HG02642 (cell line): ENCODE measurements around the gene MAP4K1.

Experiments
- ATAC-seq: cut with Tn5 transposase; IDR thresholded peaks from one replicate; pipeline ENCODE4 v1.9.1; 2021; ENCODE audit warnings: mild to moderate bottlenecking; ENCODE audit not compliant: unreplicated experiment, poor library complexity

The MAP4K1 gene

DNA sequence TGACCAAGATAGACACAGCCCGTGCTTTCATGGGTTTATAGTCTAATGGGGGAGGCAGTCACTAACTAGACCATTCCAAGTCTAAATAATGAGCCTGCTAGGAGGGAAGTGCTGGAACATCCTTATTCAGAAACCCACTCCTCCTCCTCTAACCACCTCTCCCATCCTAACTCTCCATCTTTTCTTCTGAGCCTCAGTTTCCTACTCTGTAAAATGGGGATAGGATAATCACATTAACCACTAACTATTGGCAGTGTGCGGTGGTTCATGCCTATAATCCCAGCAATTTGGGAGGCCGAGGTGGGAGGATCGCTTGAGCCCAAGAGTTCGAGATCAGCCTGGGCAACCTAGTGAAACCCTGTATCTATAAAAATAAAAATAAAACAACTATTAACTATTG is 68.7 kb downstream of the MAP4K1 start:
- ATAC-seq: no peak

DNA sequence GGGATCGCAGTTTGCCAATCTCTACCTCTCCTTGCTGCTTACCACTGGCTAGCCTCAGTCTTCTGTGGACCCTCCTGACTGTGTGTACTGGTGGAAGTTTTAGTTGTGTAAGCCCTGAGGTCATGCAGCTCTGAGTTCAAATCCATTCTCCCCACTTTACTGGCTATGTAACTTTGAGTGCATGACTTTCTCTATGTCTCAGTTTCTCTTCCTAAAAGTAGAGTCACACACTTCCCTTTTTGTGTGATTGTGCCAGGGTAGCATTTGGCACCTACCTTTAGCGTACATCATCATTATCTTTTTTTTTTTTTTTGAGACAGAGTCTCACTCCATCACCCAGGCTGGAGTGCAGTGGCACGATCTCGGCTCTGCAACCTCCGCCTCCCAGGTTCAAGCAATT is 70.3 kb downstream of the MAP4K1 start:
- ATAC-seq: no peak

DNA sequence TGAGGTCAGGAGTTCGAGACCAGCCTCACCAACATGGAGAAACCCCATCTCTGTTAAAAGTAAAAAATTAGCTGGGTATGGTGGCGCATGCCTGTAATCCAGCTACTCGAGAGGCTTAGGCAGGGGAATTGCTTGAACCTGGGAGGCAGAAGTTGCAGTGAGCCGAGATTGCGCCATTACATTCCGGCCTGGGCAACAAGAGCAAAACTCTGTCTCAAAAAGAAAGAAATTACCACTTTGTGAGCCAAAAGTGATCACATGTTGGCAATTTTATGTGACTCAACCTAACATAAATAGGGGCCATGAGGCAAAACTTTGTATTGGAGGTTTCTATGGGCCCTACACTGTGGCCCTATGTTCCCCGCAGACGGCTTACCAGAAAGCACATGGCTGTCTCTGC is 72.2 kb downstream of the MAP4K1 start:
- ATAC-seq: no peak

DNA sequence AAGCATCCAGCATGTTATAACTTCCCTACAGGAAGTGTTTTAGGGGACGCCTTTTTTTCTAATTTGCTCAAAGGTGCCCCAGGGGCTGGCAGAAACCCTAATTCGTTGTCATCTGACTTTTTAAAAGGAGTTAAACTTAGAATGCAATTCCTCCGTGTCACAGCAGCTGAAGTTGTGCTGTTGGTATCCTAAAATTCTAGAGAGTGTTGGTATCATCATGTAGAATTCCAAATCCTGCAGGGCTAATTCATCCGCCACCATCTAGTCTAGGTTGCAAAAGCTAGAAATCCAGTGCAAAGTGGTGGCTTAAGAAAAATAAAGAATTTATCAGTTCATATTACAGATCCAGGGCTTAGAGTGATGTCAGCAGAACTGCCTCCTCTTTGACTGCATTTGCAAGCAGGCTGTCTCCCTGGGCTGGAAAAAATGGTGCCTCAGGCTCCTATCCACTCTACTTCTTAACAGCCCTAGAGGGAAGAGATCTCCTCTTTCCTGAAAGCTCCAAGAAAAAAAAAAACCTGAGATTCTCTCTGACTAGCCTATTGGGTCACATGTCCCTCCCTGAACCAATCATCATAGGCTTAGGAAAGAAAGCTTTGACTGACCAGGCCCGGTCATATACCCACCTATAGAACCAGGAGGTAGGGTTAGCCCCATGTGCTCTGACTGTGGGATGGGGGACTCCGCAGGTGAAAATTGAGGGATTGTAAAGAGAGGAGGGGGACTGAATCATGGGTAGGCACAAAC is 73.0 kb downstream of the MAP4K1 start:
- no peak for ATAC-seq

DNA sequence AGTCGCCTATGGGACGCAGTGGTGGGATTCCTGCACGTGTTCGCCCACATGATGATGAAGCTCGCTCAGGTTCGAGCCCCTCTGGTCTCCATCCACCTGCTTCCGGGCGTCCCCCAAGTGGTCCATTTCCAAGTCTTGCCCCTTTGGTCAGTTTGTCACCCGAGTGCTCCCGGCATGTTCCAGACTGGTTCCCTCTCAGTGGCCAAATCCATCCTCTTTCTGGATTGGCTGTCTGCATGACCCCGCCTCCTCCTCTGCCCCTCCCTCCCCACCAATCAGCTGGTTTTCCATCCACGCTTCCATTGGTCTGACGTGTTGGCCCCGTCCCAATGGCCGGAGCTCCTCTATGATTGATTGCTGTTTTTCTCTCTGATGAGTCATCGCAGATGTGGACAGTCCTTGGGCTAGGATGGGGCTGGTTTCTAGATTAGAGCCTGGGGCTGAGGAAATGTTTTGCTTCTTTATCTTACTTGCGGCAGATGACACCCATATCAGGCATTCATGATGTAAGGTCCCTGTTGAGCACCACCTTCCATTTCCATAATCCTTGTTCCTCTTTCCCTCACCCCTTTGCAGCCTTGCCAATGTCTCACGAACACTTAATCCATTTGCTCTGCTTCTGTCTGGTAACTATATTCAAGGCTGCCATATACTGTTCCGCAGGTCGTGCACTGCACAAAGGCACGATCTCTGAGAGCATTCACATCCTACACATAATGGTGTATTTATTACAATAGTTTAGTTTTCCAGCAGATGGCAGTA is 73.8 kb downstream of the MAP4K1 start:
- no peak for ATAC-seq

DNA sequence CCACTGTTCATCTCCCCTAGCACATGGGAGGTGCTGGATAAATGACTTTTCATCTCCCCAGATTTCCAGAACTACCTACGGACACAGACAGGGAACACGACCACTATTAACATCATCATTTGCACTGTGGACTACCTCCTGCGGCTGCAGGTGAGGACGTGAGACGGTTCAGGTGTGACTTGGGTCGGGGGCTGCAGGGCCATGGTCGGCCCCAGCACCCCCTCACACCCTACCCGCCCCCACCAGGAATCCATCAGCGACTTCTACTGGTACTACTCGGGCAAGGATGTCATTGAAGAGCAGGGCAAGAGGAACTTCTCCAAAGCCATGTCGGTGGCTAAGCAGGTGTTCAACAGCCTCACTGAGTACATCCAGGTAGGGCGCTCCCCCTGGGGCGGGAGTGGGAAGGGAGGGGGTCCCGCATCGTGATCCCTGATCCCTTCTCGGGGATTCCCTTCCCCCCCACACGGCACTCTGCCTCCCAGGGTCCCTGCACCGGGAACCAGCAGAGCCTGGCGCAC is 74.4 kb downstream of the MAP4K1 start:
- ATAC-seq: no peak

DNA sequence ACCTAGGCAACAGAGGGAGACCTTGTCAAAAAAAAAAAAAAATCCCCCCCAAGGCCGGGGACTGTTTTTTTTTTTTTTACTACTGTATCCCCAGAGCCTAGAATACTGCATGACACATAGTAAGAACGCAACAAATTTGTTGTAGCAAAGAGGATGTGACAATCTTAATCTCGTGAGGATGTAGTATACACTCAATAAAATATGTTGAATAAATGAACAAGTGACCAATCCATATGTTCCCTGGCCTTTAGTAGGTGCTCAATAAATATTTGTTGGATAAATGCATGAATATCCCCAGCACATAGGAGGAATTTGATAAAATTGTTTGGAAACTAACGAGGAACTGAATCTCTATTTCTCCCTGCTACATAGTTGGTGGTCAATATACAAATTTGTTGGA is 75.7 kb downstream of the MAP4K1 start:
- ATAC-seq: no peak

DNA sequence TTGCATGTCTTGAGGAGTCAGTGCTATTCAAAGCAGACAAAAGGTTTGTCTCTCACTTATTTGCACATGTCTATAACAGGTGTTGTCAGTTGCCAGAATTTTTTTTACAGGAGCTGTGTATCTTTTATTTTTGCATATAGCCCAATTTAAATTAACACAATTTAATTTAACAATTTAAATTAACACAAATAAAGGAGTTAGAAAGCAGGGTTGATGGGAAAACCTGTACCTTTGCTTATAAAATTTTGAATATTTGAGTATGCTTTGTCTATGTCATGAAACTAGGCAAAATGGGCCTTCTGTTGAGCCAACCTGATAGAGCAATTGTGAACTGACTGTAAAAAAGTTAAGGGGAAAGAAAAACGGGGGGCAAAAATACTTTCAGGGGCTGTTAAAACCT is 78.0 kb downstream of the MAP4K1 start:
- no peak for ATAC-seq

DNA sequence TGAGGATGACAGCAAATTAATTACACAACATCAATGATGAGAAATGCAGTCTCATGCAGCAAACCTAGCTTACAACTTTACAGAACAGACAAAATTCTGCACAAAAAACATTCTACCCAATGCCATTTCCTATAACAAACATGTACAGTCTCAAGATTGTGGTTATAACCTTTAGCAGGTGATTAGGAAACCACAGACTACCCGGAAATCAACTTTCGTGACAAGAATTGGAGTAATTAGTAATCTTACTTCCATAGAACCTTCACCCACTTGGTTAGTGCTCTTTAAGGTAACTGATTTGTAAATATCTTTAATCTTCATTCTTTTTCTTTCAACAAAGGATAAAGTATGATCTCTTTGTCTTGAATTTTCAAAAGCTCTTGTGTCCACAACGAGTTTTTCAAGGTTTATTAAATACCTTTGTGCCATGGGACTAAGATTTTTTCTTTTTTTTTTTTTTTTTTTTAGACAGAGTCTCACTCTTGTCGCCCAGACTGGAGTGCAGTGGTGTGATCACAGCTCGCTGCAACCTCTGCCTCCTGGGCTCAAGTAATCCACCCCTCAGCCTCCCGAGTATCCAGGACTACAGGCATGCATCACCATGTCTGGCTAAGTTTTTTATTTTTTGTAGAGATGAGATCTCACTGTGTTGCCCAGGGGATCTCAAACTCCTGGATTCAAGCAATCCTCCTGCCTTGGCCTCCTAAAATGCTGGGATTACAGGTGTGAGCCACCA is 78.8 kb downstream of the MAP4K1 start:
- ATAC-seq: no peak

DNA sequence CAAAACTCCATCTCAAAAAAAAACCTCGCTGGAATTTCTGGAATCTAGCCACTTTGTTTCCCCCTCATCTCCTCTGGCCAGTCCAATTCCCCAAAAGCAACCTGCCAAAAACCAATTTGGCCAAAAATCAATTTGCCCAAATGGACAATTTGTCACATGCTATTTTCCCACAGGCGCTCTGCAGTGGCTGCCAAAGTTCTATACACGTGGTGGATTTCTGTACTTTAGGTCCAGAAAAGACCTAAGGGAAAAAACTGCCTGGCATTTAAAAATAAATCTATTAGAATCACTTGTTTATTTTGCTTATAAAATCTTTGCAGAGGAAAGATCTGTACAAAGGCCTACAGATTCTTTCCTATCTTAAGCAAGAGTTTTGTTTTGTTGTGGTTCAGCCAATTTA is 79.4 kb downstream of the MAP4K1 start:
- ATAC-seq: no peak
